T-cell (primary cell): ENCODE results near the gene NR5A2. TPM values are rescaled to one million over a fixed set of nuclear protein-coding genes. Genes with fewer than 3 reads are reported as not detected.
A peak's percentile ranks its signal among the peaks of the same experiment; 100 is the strongest.

Experiments
- ATAC-seq, 4 experiments: fragments of 200-7000 bp in 3 of 4; fragments of 150-1000 bp in 1 of 4; cut with Tn5 transposase; replicated peaks in 1 of 4; 1 replicate in 3 of 4; 2 replicates in 1 of 4; pipeline ENCODE4 v1.10.0; 2021; ENCODE audit warnings: moderate library complexity in 3 of 4, mild to moderate bottlenecking in 2 of 4, moderate number of reproducible peaks in 1 of 4
- CTCF ChIA-PET, 2 donors: fragments of 300-600 bp; sonication (Branson Sonifier 250); formaldehyde crosslinking; loops; one replicate each; lab custom pipeline; 2022; ENCODE audit warnings: antibody characterized with exemption in 2 of 2; lab: Charles Lee
- POLR2A ChIA-PET, 2 donors: fragments of 300-600 bp; sonication (Branson Sonifier 250); formaldehyde crosslinking; loops; one replicate each; lab custom pipeline; 2022; ENCODE audit warnings: antibody characterized with exemption in 2 of 2; lab: Charles Lee
- DNase-seq, 35 experiments: peaks; one replicate each; pipeline versions ENCODE4 v3.0.0 to v3.0.0-alpha.2; 2013 to 2023
- H3K27ac ChIP-seq: one replicate; pipeline ENCODE4 v1.5.1; 2013; ENCODE audit warnings: low read length
- H3K27me3 ChIP-seq, 2 experiments: replicated peaks in 1 of 2; 1 replicate in 1 of 2; 2 replicates in 1 of 2; pipeline versions ENCODE4 v1.6.1 to v1.7.0; 2013; ENCODE audit warnings: low read length in 1 of 2, mixed read lengths in 1 of 2; ENCODE audit not compliant: control insufficient read depth in 2 of 2, insufficient read depth in 2 of 2; ENCODE audit errors: extremely low read depth in 1 of 2
- H3K36me3 ChIP-seq, 2 donors: 1 replicate in 1 of 2; 2 replicates in 1 of 2; pipeline versions ENCODE4 v1.6.1 to v1.7.0; 2013; ENCODE audit warnings: low read length in 1 of 2; ENCODE audit not compliant: control insufficient read depth in 2 of 2, insufficient read depth in 1 of 2; ENCODE audit errors: extremely low read depth in 1 of 2
- H3K4me1 ChIP-seq, 2 experiments: 1 replicate in 1 of 2; 2 replicates in 1 of 2; pipeline versions ENCODE4 v1.6.1 to v1.7.0; 2013; ENCODE audit warnings: low read length in 2 of 2, mixed read lengths in 1 of 2; ENCODE audit not compliant: insufficient read depth in 2 of 2, control insufficient read depth in 1 of 2; ENCODE audit errors: extremely low read depth in 1 of 2
- H3K4me3 ChIP-seq, 2 donors: 1 replicate in 1 of 2; 2 replicates in 1 of 2; pipeline versions ENCODE4 v1.5.1 to v1.7.0; 2013; ENCODE audit warnings: mild to moderate bottlenecking in 2 of 2, low read length in 1 of 2, moderate library complexity in 1 of 2; ENCODE audit not compliant: control insufficient read depth in 1 of 2; ENCODE audit errors: extremely low read depth in 1 of 2
- H3K9me3 ChIP-seq: 2 replicates; pipeline ENCODE4 v1.7.0; 2013
- H3K27ac Mint-ChIP-seq, 2 donors: one replicate each; pipeline ENCODE4 v1.8.0; 2020 to 2021; ENCODE audit warnings: mild to moderate bottlenecking in 2 of 2, mixed read lengths in 2 of 2
- H3K27me3 Mint-ChIP-seq, 2 donors: one replicate each; pipeline ENCODE4 v1.8.0; 2021 to 2022; ENCODE audit warnings: mixed read lengths in 2 of 2
- H3K36me3 Mint-ChIP-seq: one replicate; pipeline ENCODE4 v1.8.0; 2021; ENCODE audit warnings: mixed read lengths
- H3K4me1 Mint-ChIP-seq, 3 donors: one replicate each; pipeline ENCODE4 v1.8.0; 2020 to 2022; ENCODE audit warnings: mixed read lengths in 3 of 3, mild to moderate bottlenecking in 1 of 3
- H3K4me3 Mint-ChIP-seq, 3 donors: one replicate each; pipeline ENCODE4 v1.8.0; 2020 to 2022; ENCODE audit warnings: mild to moderate bottlenecking in 3 of 3, mixed read lengths in 3 of 3, moderate library complexity in 3 of 3
- H3K9me3 Mint-ChIP-seq, 3 donors: one replicate each; pipeline ENCODE4 v1.8.0; 2020 to 2022; ENCODE audit warnings: mixed read lengths in 3 of 3
- WGBS: methylation state at CpG from one replicate; pipeline ENCODE4 v1.1.5; 2013; ENCODE audit warnings: missing lambda C conversion rate; ENCODE audit not compliant: insufficient coverage; 5-methylcytosine and 5-hydroxymethylcytosine counted together
- total RNA-seq, 35 experiments: library from RNA in 6 of 35; stranded (reverse) in 6 of 35; fragments of 120-200 nt in 1 of 35; gene quantifications; one replicate each; pipeline versions ENCODE4 v1.2.1 to v1.2.4 and lab custom pipeline; 2013 to 2026

The NR5A2 gene
- total RNA-seq, 5 donors from 2014 or later (not counting 1 experiment from before 2014, with no cell fraction given): 0.15 to 0.19 TPM; not detected in 3

DNA sequence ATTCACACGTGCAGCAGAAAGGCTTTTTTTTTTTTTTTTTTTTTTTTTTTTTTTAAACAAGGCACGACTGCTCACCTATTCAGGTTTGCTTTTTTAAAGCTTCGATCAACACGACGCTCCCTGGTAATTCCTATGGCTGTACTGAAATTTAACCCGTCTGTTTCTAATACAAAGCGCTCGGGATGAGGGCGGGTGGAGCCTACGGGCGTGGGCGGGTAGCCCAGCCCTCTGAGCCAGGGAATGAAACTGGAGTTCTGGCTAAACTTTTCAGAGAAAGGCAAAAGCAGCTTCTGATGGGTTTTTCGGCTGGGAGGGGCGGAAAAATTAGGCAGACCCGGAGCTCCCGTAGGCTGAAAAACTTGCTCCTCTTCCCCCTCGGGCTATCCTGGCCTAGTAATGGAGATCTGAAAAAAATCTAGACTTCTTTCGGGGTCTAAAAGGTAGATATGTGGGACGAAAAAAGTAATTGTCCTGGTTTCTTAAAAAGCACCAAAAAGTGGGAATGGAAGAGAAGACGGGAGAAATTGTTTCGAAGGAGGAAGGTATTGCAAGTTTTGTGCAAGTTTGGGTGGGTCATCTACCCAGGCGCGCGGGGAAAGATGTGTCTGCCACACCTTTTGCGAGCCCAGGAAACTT lies 7.4 kb downstream of the NR5A2 start:
- DNase-seq: no peak
- no peaks in the 10 kb centered on the region for H3K36me3 Mint-ChIP-seq
- peaks cover 10 to 34% (median 16%) of the 10 kb centered on the region in 3 donors for H3K4me1 Mint-ChIP-seq
- no peaks in the 10 kb centered on the region for H3K36me3 ChIP-seq
- H3K4me3 Mint-ChIP-seq: no peak overlapping the region
- peak overlapping the region in 1 of 2 donors; percentile 55 for H3K4me3 ChIP-seq
- no peaks in the 10 kb centered on the region for H3K9me3 Mint-ChIP-seq
- H3K27me3 ChIP-seq: peaks cover 31 to 68% of the 10 kb centered on the region in 2 experiments
- ChIA-PET CTCF (interaction anchor here in 1 of 2 donors (0.6 kb wide), 1 partner anchor 133 kb away, joined by 5 read pairs; no protein-coding TSS in a partner anchor), POLR2A (interaction anchor here in 1 of 2 donors (0.6 kb wide), 1 partner anchor 654 kb away, joined by 23 read pairs; no protein-coding TSS in a partner anchor)
- H3K27me3 Mint-ChIP-seq: peaks cover 28 to 48% of the 10 kb centered on the region in 2 donors
- H3K27ac Mint-ChIP-seq: no peak overlapping the region
- peaks cover 6 to 25% of the 10 kb centered on the region in 2 experiments for H3K4me1 ChIP-seq
- 10% methylated on average over 13 of the region's 25 CpGs for WGBS
- no peak overlapping the region for H3K27ac ChIP-seq
- H3K9me3 ChIP-seq: no peaks in the 10 kb centered on the region
- no peak for ATAC-seq

DNA sequence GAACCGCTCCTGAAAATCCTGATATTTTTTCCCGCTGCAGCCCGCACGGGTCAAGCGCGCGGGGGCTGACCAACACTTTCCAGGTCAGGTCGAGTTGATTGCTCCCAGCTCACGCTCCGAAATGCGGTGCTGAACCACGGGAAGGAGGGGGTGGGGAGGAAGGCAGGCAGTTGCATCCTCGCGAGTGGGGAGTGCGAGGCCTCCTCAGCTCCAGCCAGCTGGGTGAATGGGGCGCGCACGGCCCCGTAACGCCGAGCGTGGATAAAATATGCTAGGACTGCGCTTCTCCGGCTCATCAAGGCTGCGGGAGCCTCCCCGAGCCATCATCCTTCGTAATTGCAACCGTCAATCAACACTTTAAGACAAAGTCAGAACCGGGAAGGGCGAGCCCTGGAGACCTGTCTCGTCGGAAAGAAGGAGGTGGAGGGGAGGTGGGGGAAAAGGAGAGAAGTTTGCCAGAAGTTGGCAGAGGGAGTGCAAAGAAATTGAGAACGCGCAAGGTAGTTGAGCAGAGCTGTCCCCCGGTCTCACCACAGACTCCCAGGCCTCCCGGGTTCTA lies 8.0 kb downstream of the NR5A2 start:
- no peak overlapping the region for H3K4me3 Mint-ChIP-seq
- 10% methylated on average over 34 of the region's 36 CpGs for WGBS

DNA sequence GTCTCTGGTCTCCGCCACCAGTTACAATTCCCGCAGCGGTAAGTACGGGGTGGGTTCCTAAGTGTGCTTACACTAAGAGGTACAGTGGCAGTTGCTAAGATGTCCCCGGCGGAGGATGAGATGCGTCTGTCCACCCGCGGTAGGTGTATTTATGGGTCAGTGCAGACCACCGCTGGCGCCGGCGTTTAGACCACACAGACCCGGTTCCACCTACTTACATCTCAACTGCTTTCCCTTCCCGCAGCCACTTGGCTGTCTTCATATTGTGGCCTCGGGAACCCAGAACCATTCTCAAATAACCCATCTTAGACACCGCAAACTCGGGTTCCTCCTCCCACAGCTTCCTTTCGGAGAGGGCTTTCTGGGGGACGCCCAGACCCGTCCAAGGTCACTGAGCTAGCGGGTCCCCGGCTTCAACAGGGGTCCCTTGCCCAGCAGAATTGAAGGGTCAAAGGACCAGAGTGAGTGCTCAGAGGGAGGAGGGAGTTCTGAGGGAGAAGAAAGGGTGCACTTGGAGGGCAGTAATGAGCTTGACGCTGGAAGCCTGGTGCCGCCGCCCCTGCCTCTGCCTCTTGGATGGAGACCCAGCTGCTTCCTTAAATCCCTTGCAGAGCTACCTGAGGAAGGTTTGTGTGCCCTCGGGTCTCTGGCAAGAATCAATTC lies 8.6 kb downstream of the NR5A2 start:
- Mint-ChIP-seq H3K27me3 (peaks cover 28 to 45% of the 10 kb centered on the region in 2 donors), H3K36me3 (no peaks in the 10 kb centered on the region), H3K4me3 (no peak overlapping the region), H3K9me3 (no peaks in the 10 kb centered on the region), H3K4me1 (peaks cover 18 to 40% (median 19%) of the 10 kb centered on the region in 3 donors), H3K27ac (no peak overlapping the region)
- no peak for DNase-seq
- ChIA-PET POLR2A (no interaction called here), CTCF (no interaction called here)
- Histone ChIP-seq H3K9me3 (no peaks in the 10 kb centered on the region), H3K4me1 (peaks cover 6 to 37% of the 10 kb centered on the region in 2 experiments), H3K4me3 (no peak overlapping the region), H3K27me3 (peaks cover 30 to 78% of the 10 kb centered on the region in 2 experiments), H3K27ac (no peak overlapping the region), H3K36me3 (no peaks in the 10 kb centered on the region)
- ATAC-seq: no peak
- WGBS: 18% methylated on average over 11 of the region's 27 CpGs

More for the DNA sequence above, 8.0 kb downstream of the NR5A2 start:
- POLR2A ChIA-PET: interaction anchor here in 1 of 2 donors (0.6 kb wide), 1 partner anchor 654 kb away, joined by 23 read pairs; no protein-coding TSS in a partner anchor
- H3K4me1 ChIP-seq: peaks cover 6 to 31% of the 10 kb centered on the region in 2 experiments
- H3K9me3 Mint-ChIP-seq: no peaks in the 10 kb centered on the region
- peaks cover 16 to 35% (median 16%) of the 10 kb centered on the region in 3 donors for H3K4me1 Mint-ChIP-seq
- no peaks in the 10 kb centered on the region for H3K36me3 ChIP-seq
- H3K27ac ChIP-seq: no peak overlapping the region
- peaks cover 28 to 48% of the 10 kb centered on the region in 2 donors for H3K27me3 Mint-ChIP-seq
- no peak for DNase-seq
- no peaks in the 10 kb centered on the region for H3K9me3 ChIP-seq
- ATAC-seq: no peak
- CTCF ChIA-PET: no interaction called here
- H3K27ac Mint-ChIP-seq: no peak overlapping the region
- H3K36me3 Mint-ChIP-seq: no peaks in the 10 kb centered on the region
- peaks cover 36 to 72% of the 10 kb centered on the region in 2 experiments for H3K27me3 ChIP-seq
- H3K4me3 ChIP-seq: peak overlapping the region in 1 of 2 donors; percentile 55

DNA sequence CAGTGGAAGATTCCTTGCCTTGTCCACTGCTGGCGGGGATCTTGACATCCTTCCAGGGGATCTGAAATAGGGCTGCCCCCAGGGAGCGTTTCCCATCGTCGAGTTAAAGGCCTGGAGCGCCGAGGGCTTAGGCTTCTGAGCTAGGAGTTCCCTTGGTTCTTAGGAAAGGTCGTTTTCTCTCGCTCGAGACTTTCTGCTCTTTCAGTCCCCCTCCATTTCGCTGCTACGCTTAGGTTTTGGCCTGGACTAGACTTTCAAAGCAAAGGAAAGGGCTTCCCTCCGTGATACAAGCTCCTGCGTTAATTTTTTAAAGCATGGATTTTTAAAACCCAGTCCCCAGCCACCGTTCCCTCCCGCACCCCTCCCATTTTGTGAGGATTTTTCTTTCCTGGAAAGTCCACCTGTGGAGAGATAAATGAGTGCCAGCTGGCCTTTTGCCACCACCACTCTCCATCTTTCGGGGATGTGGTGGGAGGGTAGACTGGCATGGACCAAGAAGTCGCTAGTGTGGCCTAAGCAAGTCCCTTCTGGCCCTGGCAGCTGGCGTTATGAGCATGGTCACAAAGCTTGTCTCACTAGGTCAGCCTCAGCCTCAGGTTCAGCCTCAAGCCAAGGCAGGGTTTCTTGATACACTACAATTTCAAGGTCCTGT lies 9.2 kb downstream of the NR5A2 start:
- Mint-ChIP-seq H3K36me3 (no peaks in the 10 kb centered on the region), H3K27me3 (peaks cover 33 to 50% of the 10 kb centered on the region in 2 donors), H3K4me3 (no peak overlapping the region), H3K4me1 (peaks cover 19 to 46% (median 22%) of the 10 kb centered on the region in 3 donors), H3K9me3 (no peaks in the 10 kb centered on the region), H3K27ac (no peak overlapping the region)
- Histone ChIP-seq H3K27me3 (peaks cover 31 to 82% of the 10 kb centered on the region in 2 experiments), H3K27ac (no peak overlapping the region), H3K36me3 (no peaks in the 10 kb centered on the region), H3K9me3 (no peaks in the 10 kb centered on the region), H3K4me3 (no peak overlapping the region), H3K4me1 (peaks cover 6 to 43% of the 10 kb centered on the region in 2 experiments)
- WGBS: 25% methylated on average over 12 of the region's 18 CpGs
- POLR2A ChIA-PET: interaction anchor here in 1 of 2 donors (0.6 kb wide), 1 partner anchor 197 kb away, joined by 10 read pairs; no protein-coding TSS in a partner anchor
- CTCF ChIA-PET: no interaction called here
- no peak for ATAC-seq
- DNase-seq: no peak

DNA sequence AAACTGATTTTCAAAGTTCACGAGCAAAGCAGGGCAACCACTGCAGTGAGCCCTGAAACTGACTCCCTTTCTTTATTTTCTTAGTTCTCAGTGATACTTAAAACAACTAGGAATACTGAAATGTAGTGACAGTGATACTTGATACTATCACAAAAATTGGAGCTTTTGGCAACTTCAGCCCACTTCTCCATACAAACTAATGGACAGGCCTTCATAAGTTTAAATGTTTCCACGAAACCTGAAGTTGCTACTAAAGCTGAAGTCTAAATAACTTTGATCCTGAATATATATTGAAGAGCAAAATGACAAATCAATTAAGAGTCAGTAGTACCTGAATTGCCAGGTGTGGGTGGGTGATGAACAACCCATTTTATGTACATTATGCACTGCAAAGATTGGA lies 10.0 kb downstream of the NR5A2 start:
- POLR2A ChIA-PET: no interaction called here
- DNase-seq (no peak), ATAC-seq (no peak)
- no peaks in the 10 kb centered on the region for H3K36me3 Mint-ChIP-seq
- no peaks in the 10 kb centered on the region for H3K36me3 ChIP-seq
- peaks cover 32 to 51% of the 10 kb centered on the region in 2 donors for H3K27me3 Mint-ChIP-seq
- no peak overlapping the region for H3K4me3 ChIP-seq
- H3K4me3 Mint-ChIP-seq: peak overlapping the region in 1 of 3 donors; percentile 80
- WGBS: no CpG with 5 or more reads among the region's 2 CpGs
- CTCF ChIA-PET: no interaction called here
- peaks cover 9 to 50% of the 10 kb centered on the region in 2 experiments for H3K4me1 ChIP-seq
- H3K9me3 ChIP-seq: no peaks in the 10 kb centered on the region
- no peaks in the 10 kb centered on the region for H3K9me3 Mint-ChIP-seq
- no peak overlapping the region for H3K27ac ChIP-seq
- H3K27me3 ChIP-seq: peaks cover 35 to 86% of the 10 kb centered on the region in 2 experiments
- H3K4me1 Mint-ChIP-seq: peaks cover 24 to 52% (median 25%) of the 10 kb centered on the region in 3 donors
- H3K27ac Mint-ChIP-seq: no peak overlapping the region
